HAP-1 (cell line): ENCODE measurements around the gene MAGI2.

Source experiments
- DNase-seq, 2 experiments: peaks; one replicate each; pipeline ENCODE4 v3.0.0-alpha.2; 2016 to 2020; ENCODE audit warnings: low spot score in 2 of 2
- H3K27me3 ChIP-seq: fragments of 250-450 bp; sonication (Bioruptor Pico); 2 replicates; pipeline ENCODE4 v1.5.1; 2020; ENCODE audit warnings: low read depth, mild to moderate bottlenecking, moderate library complexity
- H3K36me3 ChIP-seq: fragments of 250-450 bp; sonication (Bioruptor Pico); replicated peaks from 2 replicates; pipeline ENCODE4 v1.5.1; 2020; ENCODE audit warnings: mild to moderate bottlenecking
- H3K4me1 ChIP-seq: fragments of 250-450 bp; sonication (Bioruptor Pico); 2 replicates; pipeline ENCODE4 v1.5.1; 2020; ENCODE audit warnings: mild to moderate bottlenecking
- H3K4me3 ChIP-seq: fragments of 250-450 bp; sonication (Bioruptor Pico); 2 replicates; pipeline ENCODE4 v1.5.1; 2020; ENCODE audit warnings: mild to moderate bottlenecking, moderate library complexity
- H3K9me3 ChIP-seq: fragments of 250-450 bp; sonication (Bioruptor Pico); 2 replicates; pipeline ENCODE4 v1.5.1; 2020; ENCODE audit warnings: mild to moderate bottlenecking, moderate library complexity
- in situ Hi-C: fragments of 300-500 bp; cut with MboI; formaldehyde crosslinking; loops from 3 replicates; pipeline ENCODE4 v1.14.3; 2020; ENCODE audit warnings: low sequenced_read_pairs, inconsistent platforms, mixed read lengths

MAGI2 gene

GRCh38 chr7:79159040-79159664, 294.3 kb downstream of the MAGI2 start:
- no peaks in the 10 kb centered on the region for H3K36me3 ChIP-seq
- no peaks in the 10 kb centered on the region for H3K27me3 ChIP-seq
- no peaks in the 10 kb centered on the region for H3K9me3 ChIP-seq
- no peak for DNase-seq
- in situ Hi-C loops = no loop called here
- H3K4me1 ChIP-seq = no peaks in the 10 kb centered on the region; the same call in 1 of the 2 replicates
- H3K4me3 ChIP-seq = no peak overlapping the region

- H3K9me3 ChIP-seq = no peaks in the 10 kb centered on the region
- no peaks in the 10 kb centered on the region for H3K36me3 ChIP-seq
- in situ Hi-C loops = no loop called here
Measured at GRCh38 chr7:79157281-79157680, 296.2 kb downstream of the MAGI2 start.

GRCh38 chr7:79149831-79150230, 303.6 kb downstream of the MAGI2 start:
- no peak overlapping the region for H3K4me3 ChIP-seq
- H3K36me3 ChIP-seq = no peaks in the 10 kb centered on the region
- no peak for DNase-seq
- no peaks in the 10 kb centered on the region for H3K9me3 ChIP-seq
- H3K27me3 ChIP-seq = no peaks in the 10 kb centered on the region
- in situ Hi-C loops = no loop called here
- H3K4me1 ChIP-seq = no peaks in the 10 kb centered on the region

More at GRCh38 chr7:79157281-79157680, 296.2 kb downstream of the MAGI2 start:
- H3K4me3 ChIP-seq = no peak overlapping the region
- no peak for DNase-seq
- no peaks in the 10 kb centered on the region for H3K27me3 ChIP-seq
- no peaks in the 10 kb centered on the region; the same call in 1 of the 2 replicates for H3K4me1 ChIP-seq

GRCh38 chr7:79142706-79143105, 310.8 kb downstream of the MAGI2 start:
- in situ Hi-C loops = no loop called here
- Histone ChIP-seq H3K4me3 (no peak overlapping the region), H3K27me3 (no peaks in the 10 kb centered on the region), H3K36me3 (no peaks in the 10 kb centered on the region), H3K9me3 (no peaks in the 10 kb centered on the region; the same call in 1 of the 2 replicates), H3K4me1 (no peaks in the 10 kb centered on the region)
- no peak for DNase-seq

- DNase-seq = no peak
- Histone ChIP-seq H3K4me1 (no peaks in the 10 kb centered on the region), H3K27me3 (no peaks in the 10 kb centered on the region), H3K4me3 (no peak overlapping the region), H3K36me3 (no peaks in the 10 kb centered on the region), H3K9me3 (no peaks in the 10 kb centered on the region; the same call in 1 of the 2 replicates)
- in situ Hi-C loops = no loop called here
Measured at GRCh38 chr7:79141252-79141651, 312.2 kb downstream of the MAGI2 start.

- H3K4me1 ChIP-seq = no peaks in the 10 kb centered on the region
- H3K4me3 ChIP-seq = no peak overlapping the region
- no peak for DNase-seq
- in situ Hi-C loops = no loop called here
- H3K27me3 ChIP-seq = no peaks in the 10 kb centered on the region
- no peaks in the 10 kb centered on the region for H3K36me3 ChIP-seq
- H3K9me3 ChIP-seq = no peaks in the 10 kb centered on the region
Measured at GRCh38 chr7:79137942-79138341, 315.5 kb downstream of the MAGI2 start.

- in situ Hi-C loops = no loop called here
- no peak overlapping the region for H3K4me3 ChIP-seq
- H3K36me3 ChIP-seq = no peaks in the 10 kb centered on the region
- no peak for DNase-seq
- H3K4me1 ChIP-seq = no peaks in the 10 kb centered on the region
- H3K27me3 ChIP-seq = no peaks in the 10 kb centered on the region
- H3K9me3 ChIP-seq = no peaks in the 10 kb centered on the region
Measured at GRCh38 chr7:79132844-79133451, 320.5 kb downstream of the MAGI2 start.

GRCh38 chr7:79130715-79131114, 322.8 kb downstream of the MAGI2 start:
- Histone ChIP-seq H3K4me1 (no peaks in the 10 kb centered on the region), H3K4me3 (no peak overlapping the region), H3K27me3 (no peaks in the 10 kb centered on the region), H3K9me3 (no peaks in the 10 kb centered on the region), H3K36me3 (no peaks in the 10 kb centered on the region)
- DNase-seq = no peak
- in situ Hi-C loops = no loop called here

- Histone ChIP-seq H3K27me3 (no peaks in the 10 kb centered on the region; the same call in 1 of the 2 replicates), H3K4me1 (no peaks in the 10 kb centered on the region), H3K4me3 (no peak overlapping the region), H3K9me3 (no peaks in the 10 kb centered on the region), H3K36me3 (no peaks in the 10 kb centered on the region)
- DNase-seq = no peak
- in situ Hi-C loops = no loop called here
Measured at GRCh38 chr7:79124331-79124730, 329.1 kb downstream of the MAGI2 start.

GRCh38 chr7:79118143-79118542, 335.3 kb downstream of the MAGI2 start:
- in situ Hi-C loops = no loop called here

GRCh38 chr7:79096361-79096805, 357.1 kb downstream of the MAGI2 start:
- Histone ChIP-seq H3K36me3 (no peaks in the 10 kb centered on the region), H3K4me3 (no peak overlapping the region), H3K27me3 (no peaks in the 10 kb centered on the region), H3K4me1 (no peaks in the 10 kb centered on the region), H3K9me3 (no peaks in the 10 kb centered on the region)
- DNase-seq = no peak
- in situ Hi-C loops = no loop called here

More at GRCh38 chr7:79118143-79118542, 335.3 kb downstream of the MAGI2 start:
- Histone ChIP-seq H3K27me3 (no peaks in the 10 kb centered on the region; the same call in 1 of the 2 replicates), H3K9me3 (no peaks in the 10 kb centered on the region), H3K4me1 (no peaks in the 10 kb centered on the region), H3K36me3 (no peaks in the 10 kb centered on the region), H3K4me3 (no peak overlapping the region)
- DNase-seq = no peak

- no peak for DNase-seq
- H3K36me3 ChIP-seq = no peaks in the 10 kb centered on the region
- H3K9me3 ChIP-seq = no peaks in the 10 kb centered on the region
- in situ Hi-C loops = no loop called here
- no peaks in the 10 kb centered on the region for H3K4me1 ChIP-seq
- no peaks in the 10 kb centered on the region for H3K27me3 ChIP-seq
- no peak overlapping the region for H3K4me3 ChIP-seq
Measured at GRCh38 chr7:79093421-79093820, 360.0 kb downstream of the MAGI2 start.

- Histone ChIP-seq H3K4me1 (no peaks in the 10 kb centered on the region), H3K36me3 (no peaks in the 10 kb centered on the region), H3K9me3 (no peaks in the 10 kb centered on the region), H3K4me3 (no peak overlapping the region), H3K27me3 (no peaks in the 10 kb centered on the region)
- in situ Hi-C loops = no loop called here
- DNase-seq = no peak
Measured at GRCh38 chr7:79091661-79092060, 361.8 kb downstream of the MAGI2 start.

- DNase-seq = no peak
- H3K27me3 ChIP-seq = no peaks in the 10 kb centered on the region
- no peaks in the 10 kb centered on the region for H3K9me3 ChIP-seq
- H3K36me3 ChIP-seq = no peaks in the 10 kb centered on the region
- in situ Hi-C loops = no loop called here
- H3K4me1 ChIP-seq = no peaks in the 10 kb centered on the region
- no peak overlapping the region for H3K4me3 ChIP-seq
Measured at GRCh38 chr7:79091011-79091410, 362.5 kb downstream of the MAGI2 start.
